ENCODE results near the gene PRKAG2. TPM values are rescaled to one million over a fixed set of nuclear protein-coding genes. Genes with fewer than 3 reads are reported as not detected.
"Not testable (repeated sequence)": the region's sequence is repeated elsewhere in the genome, so short reads cannot be mapped to it uniquely, and the experiment has no call there.

Gene PRKAG2
- total and polyA plus RNA-seq, 8 donors: 7.4 to 16.7 (median 9.2) TPM

DNA sequence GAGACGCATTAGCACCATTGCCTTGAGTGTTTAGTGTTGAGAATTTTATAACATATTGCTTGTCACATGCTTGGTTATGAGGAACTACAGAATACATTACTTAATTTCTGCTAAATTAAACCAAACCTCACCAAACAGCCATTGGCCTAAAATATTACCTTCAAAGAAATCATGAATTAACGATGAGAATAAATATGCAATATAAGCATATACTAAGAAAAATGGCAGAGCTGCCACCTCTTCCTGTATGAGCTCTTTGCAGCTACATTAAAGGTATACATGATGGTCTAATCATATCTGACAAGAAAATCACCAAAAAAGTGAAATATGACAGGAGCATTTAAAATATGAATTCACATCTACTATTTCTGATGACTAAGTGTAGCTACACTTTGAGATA is 352.1 kb downstream of the PRKAG2 start:
- Histone ChIP-seq H3K4me3 (no peak overlapping the region), H3K27me3 (no peaks in the 10 kb centered on the region), H3K9me3 (no peaks in the 10 kb centered on the region), H3K27ac (no peak overlapping the region), H3K36me3 (no peaks in the 10 kb centered on the region), H3K4me1 (peaks cover 0 to 4% (median 0%) of the 10 kb centered on the region in 3 donors)
- 75 to 91% methylated on average over 2 of the region's 2 CpGs for WGBS, 2 donors
- no peak for FAIRE-seq
- intact Hi-C loops (cut with DNase I): no loop called here
- no peak for DNase-seq
- TF ChIP-seq, protein P1, sequence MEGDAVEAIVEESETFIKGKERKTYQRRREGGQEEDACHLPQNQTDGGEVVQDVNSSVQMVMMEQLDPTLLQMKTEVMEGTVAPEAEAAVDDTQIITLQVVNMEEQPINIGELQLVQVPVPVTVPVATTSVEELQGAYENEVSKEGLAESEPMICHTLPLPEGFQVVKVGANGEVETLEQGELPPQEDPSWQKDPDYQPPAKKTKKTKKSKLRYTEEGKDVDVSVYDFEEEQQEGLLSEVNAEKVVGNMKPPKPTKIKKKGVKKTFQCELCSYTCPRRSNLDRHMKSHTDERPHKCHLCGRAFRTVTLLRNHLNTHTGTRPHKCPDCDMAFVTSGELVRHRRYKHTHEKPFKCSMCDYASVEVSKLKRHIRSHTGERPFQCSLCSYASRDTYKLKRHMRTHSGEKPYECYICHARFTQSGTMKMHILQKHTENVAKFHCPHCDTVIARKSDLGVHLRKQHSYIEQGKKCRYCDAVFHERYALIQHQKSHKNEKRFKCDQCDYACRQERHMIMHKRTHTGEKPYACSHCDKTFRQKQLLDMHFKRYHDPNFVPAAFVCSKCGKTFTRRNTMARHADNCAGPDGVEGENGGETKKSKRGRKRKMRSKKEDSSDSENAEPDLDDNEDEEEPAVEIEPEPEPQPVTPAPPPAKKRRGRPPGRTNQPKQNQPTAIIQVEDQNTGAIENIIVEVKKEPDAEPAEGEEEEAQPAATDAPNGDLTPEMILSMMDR (IDR thresholded peaks at IDR 0.05): no peak
- ATAC-seq: no peak

DNA sequence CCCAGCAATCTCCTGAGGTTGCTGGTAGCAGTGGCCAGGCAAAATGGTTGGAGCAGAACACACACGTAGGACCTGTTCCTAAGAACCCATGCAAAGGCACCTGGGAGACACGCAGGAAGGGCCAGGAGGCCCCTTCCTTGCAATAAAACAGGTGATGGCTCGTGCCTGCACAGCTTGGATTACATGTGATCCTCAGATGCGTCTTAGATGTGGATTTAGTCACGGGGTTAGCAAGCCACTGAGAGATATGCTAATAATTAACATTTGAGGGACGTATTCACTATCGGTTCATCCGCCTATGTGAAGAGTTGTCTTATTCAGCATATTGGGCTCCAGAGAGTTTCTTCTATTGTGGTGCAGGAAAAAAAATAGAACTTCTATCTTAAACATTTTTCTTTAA is 352.6 kb downstream of the PRKAG2 start:
- Histone ChIP-seq H3K27me3 (no peaks in the 10 kb centered on the region), H3K9me3 (no peaks in the 10 kb centered on the region), H3K27ac (no peak overlapping the region), H3K36me3 (no peaks in the 10 kb centered on the region), H3K4me1 (peaks cover 0 to 4% (median 0%) of the 10 kb centered on the region in 3 donors), H3K4me3 (no peak overlapping the region)
- DNase-seq: no peak
- intact Hi-C loops (cut with DNase I): no loop called here
- no peak for FAIRE-seq
- 82 to 87% methylated on average over 8 of the region's 8 CpGs for WGBS, 2 donors
- TF ChIP-seq, protein P1 (IDR thresholded peaks at IDR 0.05): no peak
- ATAC-seq: no peak

GRCh38 chr7:151520419-151521261 is 356.3 kb downstream of the PRKAG2 start:
- ATAC-seq: peak; percentile 18 to 33 (median 26)
- H3K4me1 ChIP-seq: peaks cover 0 to 23% (median under 1%) of the 10 kb centered on the region in 3 donors
- TF ChIP-seq, protein P1 (IDR thresholded peaks at IDR 0.05): no peak
- H3K4me3 ChIP-seq: peak overlapping the region; percentile 13 to 87 (median 50)
- no peaks in the 10 kb centered on the region for H3K36me3 ChIP-seq
- FAIRE-seq: no peak
- WGBS, 2 donors: 11 to 12% methylated on average over 55 of the region's 55 CpGs
- intact Hi-C loops (cut with DNase I): no loop called here
- H3K27ac ChIP-seq: peak overlapping the region; percentile 92 to 98 (median 98)
- H3K9me3 ChIP-seq: no peaks in the 10 kb centered on the region
- peak; percentile 54 to 92 (median 74) for DNase-seq
- H3K27me3 ChIP-seq: no peaks in the 10 kb centered on the region

DNA sequence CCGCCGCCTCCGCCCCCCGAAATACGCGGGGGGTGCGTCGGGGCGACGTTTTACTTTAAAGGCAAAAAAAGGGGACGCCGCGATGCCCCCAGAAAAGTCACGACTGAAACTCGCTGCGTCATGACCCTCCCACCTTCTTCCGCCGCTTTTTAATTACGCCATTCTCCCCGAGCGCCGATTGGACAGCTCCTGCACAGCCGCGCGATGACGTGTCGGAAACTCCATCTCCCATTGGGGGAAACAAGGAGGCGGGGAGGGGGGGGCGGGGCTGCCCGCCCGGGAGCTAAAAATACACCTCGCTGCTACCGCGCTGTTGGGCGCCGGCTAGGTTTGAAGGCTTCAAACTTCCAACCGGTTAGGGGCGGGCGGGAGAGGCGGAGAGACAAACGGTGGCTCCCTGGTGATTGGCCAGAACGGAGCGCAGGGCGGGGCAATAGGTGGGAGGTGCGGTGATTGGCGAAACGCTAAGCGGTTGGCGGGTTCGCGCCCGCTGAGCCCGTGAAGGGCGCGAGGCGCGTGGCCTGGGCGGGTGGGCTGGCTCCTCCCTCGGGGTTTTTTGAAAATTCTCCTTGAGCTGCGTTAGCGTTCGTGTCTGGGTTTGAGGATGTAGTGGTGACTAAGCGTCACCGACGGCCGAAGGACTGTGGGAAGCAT is 357.0 kb downstream of the PRKAG2 start, which contains the start of gene RHEB:
Gene RHEB (minus strand): TSS at position 131 of the 654 bp plus-strand sequence. CDS start 384 bp downstream, outside the sequence.
- FAIRE-seq (no peak), ATAC-seq (peak; percentile 88 to 94 (median 88)), DNase-seq (peak; percentile 91 to 99 (median 99))
- Histone ChIP-seq H3K4me1 (peaks cover 0 to 31% (median 4%) of the 10 kb centered on the region in 3 donors), H3K27ac (peak within 1 kb of the TSS; percentile 92 to 98 (median 98)), H3K9me3 (no peaks in the 10 kb centered on the region), H3K27me3 (no peaks in the 10 kb centered on the region), H3K4me3 (peak within 1 kb of the TSS; percentile 56 to 87 (median 71)), H3K36me3 (no peaks in the 10 kb centered on the region)
- TF ChIP-seq, protein P1 (IDR thresholded peaks at IDR 0.05): no peak
- intact Hi-C loops (cut with DNase I): no loop called here
- WGBS, 2 donors: 0% methylated on average over 56 of the region's 66 CpGs

- WGBS, 2 donors: 0% methylated on average over 41 to 115 of the region's 118 CpGs
- intact Hi-C loops (cut with DNase I); H3K36me3 ChIP-seq; H3K9me3 ChIP-seq; H3K27me3 ChIP-seq; FAIRE-seq: not testable (repeated sequence)
- DNase-seq (peak; percentile 52 to 84 (median 74)), ATAC-seq (peak; percentile 78 to 85 (median 80))
- peak overlapping the region; percentile 56 to 87 (median 71) for H3K4me3 ChIP-seq
- H3K27ac ChIP-seq: peak overlapping the region; percentile 92 to 98 (median 98)
- H3K4me1 ChIP-seq: peaks cover 0 to 35% (median 4%) of the 10 kb centered on the region in 3 donors
These were observed 357.8 kb downstream of the PRKAG2 start for GRCh38 chr7:151518947-151519764.
